ENCODE data around the gene SLC6A2. TPM values are rescaled to one million over a fixed set of nuclear protein-coding genes. Genes with fewer than 3 reads are reported as not detected.

The SLC6A2 gene
- total RNA-seq, 1 donor from 2014 or later = 0.34 TPM

DNA sequence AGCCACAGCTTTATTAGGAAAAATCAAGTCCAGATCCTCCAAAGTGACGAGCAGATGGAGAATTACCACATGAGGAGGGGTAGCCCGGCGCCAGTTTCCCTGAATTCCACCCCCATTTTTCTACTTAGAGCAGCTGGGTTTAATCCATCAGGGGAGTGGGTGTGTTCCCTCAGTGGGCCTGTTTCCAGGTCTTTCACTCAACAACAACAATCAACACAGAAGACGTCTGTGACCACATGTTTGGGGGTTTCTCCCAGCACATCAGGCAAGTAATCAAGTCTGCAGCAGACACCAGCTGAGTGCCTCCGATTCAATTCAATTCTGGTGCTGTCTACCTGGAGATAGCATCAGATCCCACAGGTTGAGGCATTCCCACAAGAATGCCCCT, 6.8 kb downstream of the SLC6A2 start:
- peaks cover 25% of the 10 kb centered on the region for H3K27me3 Mint-ChIP-seq (ENCODE audit: low read depth)
- TF ChIP-seq, protein P1, sequence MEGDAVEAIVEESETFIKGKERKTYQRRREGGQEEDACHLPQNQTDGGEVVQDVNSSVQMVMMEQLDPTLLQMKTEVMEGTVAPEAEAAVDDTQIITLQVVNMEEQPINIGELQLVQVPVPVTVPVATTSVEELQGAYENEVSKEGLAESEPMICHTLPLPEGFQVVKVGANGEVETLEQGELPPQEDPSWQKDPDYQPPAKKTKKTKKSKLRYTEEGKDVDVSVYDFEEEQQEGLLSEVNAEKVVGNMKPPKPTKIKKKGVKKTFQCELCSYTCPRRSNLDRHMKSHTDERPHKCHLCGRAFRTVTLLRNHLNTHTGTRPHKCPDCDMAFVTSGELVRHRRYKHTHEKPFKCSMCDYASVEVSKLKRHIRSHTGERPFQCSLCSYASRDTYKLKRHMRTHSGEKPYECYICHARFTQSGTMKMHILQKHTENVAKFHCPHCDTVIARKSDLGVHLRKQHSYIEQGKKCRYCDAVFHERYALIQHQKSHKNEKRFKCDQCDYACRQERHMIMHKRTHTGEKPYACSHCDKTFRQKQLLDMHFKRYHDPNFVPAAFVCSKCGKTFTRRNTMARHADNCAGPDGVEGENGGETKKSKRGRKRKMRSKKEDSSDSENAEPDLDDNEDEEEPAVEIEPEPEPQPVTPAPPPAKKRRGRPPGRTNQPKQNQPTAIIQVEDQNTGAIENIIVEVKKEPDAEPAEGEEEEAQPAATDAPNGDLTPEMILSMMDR (IDR thresholded peaks at IDR 0.05; ENCODE audit: unreplicated experiment) = no peak
- peaks cover 42% of the 10 kb centered on the region for H3K4me1 Mint-ChIP-seq
- peak overlapping the region; percentile 85 for H3K27ac Mint-ChIP-seq
- DNase-seq (ENCODE audit: low spot score in 2 of 2, unreplicated experiment in 2 of 2) = no peak
- no peaks in the 10 kb centered on the region for H3K36me3 Mint-ChIP-seq
- H3K9me3 Mint-ChIP-seq = peaks cover 7% of the 10 kb centered on the region
- H3K4me3 Mint-ChIP-seq = no peak overlapping the region

DNA sequence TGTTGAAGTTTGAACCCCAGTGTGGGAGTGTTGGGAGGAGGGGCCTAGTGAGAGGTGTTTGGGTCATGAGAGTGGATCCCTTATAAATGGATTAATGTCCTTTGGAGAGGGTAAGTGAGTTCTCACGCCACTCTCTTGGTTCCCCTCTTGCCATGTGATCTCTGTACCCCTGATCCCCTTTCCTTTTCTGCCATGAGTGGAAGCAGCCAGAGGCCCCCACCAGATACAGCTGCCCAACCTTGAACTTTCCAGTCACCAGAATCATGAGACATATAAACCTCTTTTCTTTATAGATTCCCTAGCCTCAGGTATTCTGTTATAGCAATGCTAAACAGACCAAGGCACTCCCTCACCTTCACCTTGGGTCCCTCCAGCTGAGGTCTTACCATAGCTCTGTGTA, 7.4 kb downstream of the SLC6A2 start:
- Mint-ChIP-seq H3K27ac (peak overlapping the region; percentile 85), H3K9me3 (peaks cover 7% of the 10 kb centered on the region), H3K4me3 (no peak overlapping the region), H3K27me3 (ENCODE audit: low read depth) (peaks cover 19% of the 10 kb centered on the region), H3K4me1 (peaks cover 42% of the 10 kb centered on the region), H3K36me3 (no peaks in the 10 kb centered on the region)
- TF ChIP-seq, protein P1 (IDR thresholded peaks at IDR 0.05; ENCODE audit: unreplicated experiment) = no peak
- DNase-seq (ENCODE audit: low spot score in 2 of 2, unreplicated experiment in 2 of 2) = no peak

DNA sequence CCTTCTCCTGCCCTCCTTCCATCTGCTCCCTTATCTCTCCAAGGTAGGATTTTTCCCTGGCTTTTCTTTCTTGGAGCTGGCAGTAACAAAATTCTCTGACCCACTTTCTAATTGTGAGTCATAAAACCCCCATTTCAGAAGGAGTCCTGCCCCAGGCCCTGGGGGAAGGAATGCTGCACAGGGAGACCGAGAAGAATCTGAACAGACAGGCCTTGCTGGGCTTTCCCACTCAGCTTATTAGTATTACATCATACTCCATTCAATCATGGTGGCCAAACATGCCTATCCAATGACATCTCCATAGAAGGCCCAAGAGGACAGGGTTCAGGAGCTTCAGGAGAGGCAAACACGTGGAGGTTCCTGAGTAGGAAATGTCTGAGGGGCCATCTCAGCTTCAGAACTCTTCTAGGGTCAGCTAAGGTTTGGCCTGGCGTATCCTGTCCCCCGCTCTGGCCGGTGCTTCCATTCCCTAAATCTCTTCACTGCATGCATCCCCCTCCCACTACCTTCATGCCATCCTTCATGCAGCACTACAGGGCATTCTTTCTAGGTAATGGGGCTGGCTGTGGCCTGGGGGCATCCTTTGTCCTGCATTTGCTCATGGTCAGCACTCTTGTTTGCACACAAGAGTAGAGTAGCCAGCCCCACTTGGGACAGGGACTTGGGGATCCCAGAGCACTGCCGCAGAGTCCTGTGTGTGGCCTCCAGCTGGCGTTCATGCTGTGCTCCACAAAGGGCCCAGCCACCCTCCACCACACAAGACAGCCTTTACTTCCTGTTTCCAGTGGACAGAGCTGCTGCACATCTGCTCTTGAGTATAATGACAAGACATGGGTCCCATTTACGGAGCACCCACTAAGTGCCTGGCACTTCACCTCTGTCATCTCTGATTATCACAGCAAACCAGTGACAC, 8.2 kb downstream of the SLC6A2 start:
- H3K9me3 Mint-ChIP-seq = peaks cover 7% of the 10 kb centered on the region
- TF ChIP-seq, protein P1 (IDR thresholded peaks at IDR 0.05; ENCODE audit: unreplicated experiment) = no peak
- H3K27ac Mint-ChIP-seq = peak overlapping the region; percentile 85
- peaks cover 11% of the 10 kb centered on the region for H3K27me3 Mint-ChIP-seq (ENCODE audit: low read depth)
- DNase-seq (ENCODE audit: low spot score in 2 of 2, unreplicated experiment in 2 of 2) = no peak
- no peak overlapping the region for H3K4me3 Mint-ChIP-seq
- no peaks in the 10 kb centered on the region for H3K36me3 Mint-ChIP-seq
- peaks cover 42% of the 10 kb centered on the region for H3K4me1 Mint-ChIP-seq

DNA sequence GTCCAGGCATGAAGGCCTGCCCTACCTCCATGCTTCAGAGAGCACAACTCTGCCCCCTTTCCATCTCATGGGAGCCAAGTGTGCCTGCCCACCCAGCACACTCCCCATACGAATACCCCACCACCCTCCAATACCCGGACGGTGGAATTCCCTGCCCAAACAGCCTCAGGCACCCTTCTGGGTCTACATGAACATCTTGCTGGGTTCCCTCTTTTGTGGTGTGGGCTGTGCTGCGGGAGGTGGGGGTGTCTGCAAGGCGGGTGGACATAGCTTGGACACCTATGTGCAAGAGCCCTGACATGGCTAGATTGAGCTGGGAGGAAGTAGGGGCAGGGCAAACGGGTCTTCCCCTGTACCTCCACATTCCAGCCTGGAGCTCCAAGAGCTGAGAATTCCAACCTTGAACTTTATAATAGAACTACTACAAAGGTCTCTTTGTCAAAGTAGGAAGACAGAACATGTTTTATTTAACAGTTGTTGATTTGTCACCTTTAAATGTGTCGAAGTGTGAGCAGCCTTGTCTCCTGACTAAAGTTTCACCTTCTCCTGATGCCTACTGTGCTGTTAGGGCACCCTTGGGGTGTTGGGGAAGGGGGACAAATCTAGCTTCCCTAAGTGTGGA, 9.1 kb downstream of the SLC6A2 start:
- peaks cover 3% of the 10 kb centered on the region for H3K27me3 Mint-ChIP-seq (ENCODE audit: low read depth)
- peaks cover 40% of the 10 kb centered on the region for H3K4me1 Mint-ChIP-seq
- peaks cover 7% of the 10 kb centered on the region for H3K9me3 Mint-ChIP-seq
- no peaks in the 10 kb centered on the region for H3K36me3 Mint-ChIP-seq
- no peak overlapping the region for H3K27ac Mint-ChIP-seq
- H3K4me3 Mint-ChIP-seq = no peak overlapping the region
- TF ChIP-seq, protein P1 (IDR thresholded peaks at IDR 0.05; ENCODE audit: unreplicated experiment) = no peak
- no peak for DNase-seq (ENCODE audit: low spot score in 2 of 2, unreplicated experiment in 2 of 2)

DNA sequence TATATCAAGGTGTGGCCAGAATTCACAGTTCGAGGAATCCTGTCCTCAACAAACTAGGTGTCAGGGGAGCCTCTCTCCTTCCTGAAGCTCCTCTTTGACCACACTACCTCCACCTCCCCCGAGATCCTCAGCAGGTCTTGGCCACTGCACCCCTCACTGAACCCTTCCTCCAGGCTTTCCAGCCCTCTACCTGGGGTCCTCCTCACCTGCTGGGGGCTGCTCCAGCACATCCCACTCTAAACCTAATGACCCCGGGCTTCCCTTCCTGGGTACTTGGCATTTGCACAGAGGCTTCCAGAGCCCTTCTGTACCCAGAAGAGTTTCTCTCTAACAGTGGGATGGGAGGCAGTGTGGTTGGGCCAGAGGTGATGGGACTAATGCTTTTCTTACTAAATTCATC, 9.7 kb downstream of the SLC6A2 start:
- Mint-ChIP-seq H3K4me1 (peaks cover 38% of the 10 kb centered on the region), H3K27me3 (ENCODE audit: low read depth) (peaks cover 3% of the 10 kb centered on the region), H3K36me3 (no peaks in the 10 kb centered on the region), H3K4me3 (no peak overlapping the region), H3K9me3 (peaks cover 7% of the 10 kb centered on the region), H3K27ac (no peak overlapping the region)
- DNase-seq (ENCODE audit: low spot score in 2 of 2, unreplicated experiment in 2 of 2) = no peak
- TF ChIP-seq, protein P1 (IDR thresholded peaks at IDR 0.05; ENCODE audit: unreplicated experiment) = no peak
